NCI-H510A (cell line): ENCODE measurements around the gene SCGN.
"Not testable (repeated sequence)": the region's sequence is repeated elsewhere in the genome, so short reads cannot be mapped to it uniquely, and the experiment has no call there.

ENCODE experiments used
- DNase-seq: peaks from one replicate; lab custom pipeline; 2025; lab: John Stamatoyannopoulos, UW

The SCGN gene

DNA sequence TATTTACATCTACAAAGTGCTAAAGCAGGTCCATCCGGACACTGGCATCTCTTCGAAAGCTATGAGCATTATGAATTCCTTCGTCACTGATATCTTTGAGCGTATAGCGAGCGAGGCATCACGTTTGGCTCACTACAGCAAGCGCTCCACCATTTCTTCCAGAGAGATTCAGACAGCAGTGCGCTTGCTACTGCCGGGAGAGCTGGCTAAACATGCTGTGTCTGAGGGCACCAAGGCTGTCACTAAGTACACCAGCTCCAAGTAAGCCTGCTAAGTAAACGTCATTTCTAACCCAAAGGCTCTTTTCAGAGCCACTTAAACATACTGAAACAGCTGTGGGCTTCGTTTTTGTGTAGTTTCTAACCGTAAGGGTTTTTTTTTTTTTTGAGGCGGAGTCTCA is 75.0 kb downstream of the SCGN start:
- no peak for DNase-seq

DNA sequence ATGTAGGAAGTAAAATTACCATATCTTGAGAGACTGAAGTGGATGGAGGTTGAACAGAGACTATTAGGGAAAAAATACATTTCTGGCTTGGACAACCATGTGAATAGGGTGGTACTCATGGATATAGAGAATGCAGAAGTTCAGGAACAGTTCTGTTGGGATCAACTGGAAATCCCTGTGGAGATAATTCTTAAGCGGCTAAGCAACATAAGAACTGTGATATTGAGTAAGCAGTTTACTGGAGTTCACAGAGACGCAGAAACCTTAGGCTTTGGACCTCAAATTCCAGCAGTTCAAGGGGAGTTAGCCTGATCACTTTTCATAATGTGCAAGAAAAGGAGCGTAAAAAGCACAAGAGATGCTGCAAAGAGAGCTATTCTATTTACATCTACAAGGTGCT is 78.9 kb downstream of the SCGN start:
- DNase-seq = no peak

DNA sequence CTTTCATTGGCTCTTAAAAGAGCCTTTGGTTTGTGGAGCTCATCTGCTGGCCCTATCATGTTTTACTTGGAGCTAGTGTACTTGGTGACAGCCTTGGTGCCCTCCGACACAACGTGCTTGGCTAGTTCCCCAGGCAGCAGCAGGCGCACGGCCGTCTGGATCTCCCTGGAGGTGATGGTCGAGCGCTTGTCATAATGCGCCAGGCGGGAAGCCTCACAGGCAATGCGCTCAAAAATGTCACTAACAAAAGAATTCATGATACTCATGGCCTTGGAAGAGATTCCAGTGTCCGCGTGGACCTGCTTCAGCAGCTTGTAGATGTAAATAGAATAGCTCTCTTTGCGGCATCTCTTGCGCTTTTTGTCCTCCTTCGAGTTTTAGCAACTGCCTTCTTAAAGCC is 79.7 kb downstream of the SCGN start:
- no peak for DNase-seq

DNA sequence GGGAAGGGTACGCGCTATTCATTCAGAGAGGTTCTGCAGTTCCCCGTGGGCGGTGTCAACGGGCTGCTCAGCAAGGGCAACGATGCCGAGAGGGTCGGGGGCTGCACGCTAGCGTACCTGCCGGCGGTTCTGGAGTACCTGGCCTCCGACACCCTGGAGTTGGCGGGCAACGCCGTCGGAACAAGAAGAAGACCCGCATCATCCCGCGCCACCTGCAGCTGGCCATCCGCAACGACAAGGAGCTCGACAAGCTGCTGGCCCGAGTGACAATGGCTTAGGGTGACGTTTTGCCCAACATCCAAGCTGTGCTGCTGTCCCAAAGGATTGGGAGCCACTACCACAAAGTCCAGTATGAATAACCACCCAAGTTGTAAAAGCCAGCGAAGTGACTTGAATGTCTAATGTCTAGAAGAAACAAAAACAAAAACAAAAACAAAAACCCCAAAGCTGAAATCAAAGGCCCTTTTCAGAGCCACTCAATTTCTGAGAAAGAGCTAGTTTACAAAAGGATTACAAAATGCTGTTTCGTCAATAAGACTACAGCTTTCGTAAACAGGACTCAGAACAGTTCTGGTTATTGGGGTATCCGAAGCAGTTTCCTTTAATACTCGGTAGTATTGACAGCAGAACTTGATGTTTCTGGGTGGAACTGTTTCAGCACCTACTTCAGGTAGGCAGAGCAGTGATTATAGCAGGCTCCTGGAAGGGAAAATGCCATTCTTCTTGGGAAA is 80.6 kb downstream of the SCGN start:
- DNase-seq = no peak

DNA sequence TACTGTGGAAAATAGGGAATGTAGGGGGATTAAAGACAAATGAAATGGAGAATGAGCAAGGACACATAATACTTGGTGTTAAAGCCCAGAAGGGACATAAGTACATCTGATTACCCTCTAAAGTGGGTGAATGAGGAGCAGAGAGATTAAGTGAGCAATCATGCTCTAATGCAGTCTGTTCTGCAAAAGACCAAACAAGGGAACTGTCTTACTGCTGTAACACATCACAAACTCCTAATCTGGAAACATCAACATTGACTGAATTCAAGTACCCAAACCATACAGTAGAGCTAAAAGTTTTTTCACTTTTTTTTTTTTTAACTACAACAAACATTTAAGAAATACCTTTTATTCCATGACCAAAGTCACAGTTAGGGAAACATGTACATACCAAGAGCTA is 83.2 kb downstream of the SCGN start:
- no peak for DNase-seq

DNA sequence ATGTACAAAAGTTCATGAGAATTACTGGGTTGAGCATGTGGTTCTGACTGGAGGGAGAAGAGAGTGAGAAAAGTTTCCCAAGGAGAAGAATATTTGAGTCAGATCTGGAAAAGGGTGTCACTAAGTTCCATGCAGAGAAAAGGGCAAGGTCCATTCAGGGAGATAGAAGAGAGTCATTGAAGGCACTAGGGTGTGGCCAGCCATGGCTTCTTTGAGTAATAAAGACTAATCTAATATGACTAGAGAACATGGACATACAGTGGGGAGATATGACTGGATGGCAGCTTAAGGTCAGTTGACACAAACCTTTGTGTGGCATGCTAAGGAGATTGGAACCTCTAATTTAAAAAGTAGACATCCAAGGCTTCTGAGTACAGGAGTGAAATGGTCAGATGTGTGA is 91.9 kb downstream of the SCGN start:
- DNase-seq = no peak

DNA sequence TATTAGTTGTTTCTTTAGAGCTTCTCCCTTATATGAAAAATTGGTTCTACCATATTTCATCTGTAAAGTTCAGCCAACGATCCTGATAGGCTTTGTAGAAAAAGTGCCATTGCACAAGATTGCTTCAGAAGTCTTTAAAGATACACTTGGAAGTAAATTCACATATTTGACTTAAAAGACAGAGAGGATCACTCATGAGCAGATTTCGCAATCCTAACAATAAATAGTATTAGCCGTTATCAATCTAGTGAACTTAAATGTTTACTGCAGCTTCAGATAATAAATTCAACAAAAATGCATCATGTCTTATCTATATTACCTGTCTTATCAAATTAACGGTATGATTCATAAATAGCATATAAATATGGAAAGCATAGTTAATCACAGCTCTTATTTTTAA is 93.8 kb downstream of the SCGN start:
- no peak for DNase-seq

DNA sequence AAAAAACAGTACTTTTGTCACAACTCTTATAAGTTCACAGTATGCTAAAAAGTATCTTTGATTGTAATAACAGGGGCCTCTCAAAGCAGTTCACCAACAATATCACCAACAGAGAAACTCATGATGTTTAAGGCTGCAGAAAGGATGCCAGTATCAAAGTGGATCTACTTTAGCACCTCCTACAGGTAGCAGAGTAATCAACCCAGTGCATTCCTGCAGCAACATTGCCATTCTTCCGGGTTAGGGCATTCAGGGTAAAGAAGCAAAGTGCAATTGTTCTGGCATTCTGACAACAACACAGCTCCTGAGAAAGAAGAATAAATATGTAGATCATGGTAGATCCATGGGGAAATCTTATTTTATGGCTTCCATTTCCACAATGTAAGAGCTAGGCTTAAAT is 95.0 kb downstream of the SCGN start:
- DNase-seq = no peak

DNA sequence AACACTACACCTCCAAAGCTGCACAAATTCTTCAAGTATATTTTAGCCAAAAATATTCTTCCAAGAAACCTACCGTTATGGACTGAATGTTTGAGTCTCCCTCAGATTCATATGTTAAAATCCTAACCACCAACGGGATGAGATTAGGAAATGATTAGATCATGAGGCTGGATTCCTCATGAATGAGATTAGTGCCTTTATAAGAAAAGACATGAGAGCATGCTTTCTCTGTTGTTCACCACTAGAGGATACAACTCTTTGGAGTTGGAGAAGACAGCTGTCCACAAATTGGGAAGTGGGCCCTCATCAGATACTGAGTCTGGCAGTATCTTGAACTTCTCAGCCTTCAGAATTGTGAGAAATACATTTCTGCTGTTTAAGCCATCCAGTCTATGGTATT is 95.5 kb downstream of the SCGN start:
- DNase-seq = no peak

DNA sequence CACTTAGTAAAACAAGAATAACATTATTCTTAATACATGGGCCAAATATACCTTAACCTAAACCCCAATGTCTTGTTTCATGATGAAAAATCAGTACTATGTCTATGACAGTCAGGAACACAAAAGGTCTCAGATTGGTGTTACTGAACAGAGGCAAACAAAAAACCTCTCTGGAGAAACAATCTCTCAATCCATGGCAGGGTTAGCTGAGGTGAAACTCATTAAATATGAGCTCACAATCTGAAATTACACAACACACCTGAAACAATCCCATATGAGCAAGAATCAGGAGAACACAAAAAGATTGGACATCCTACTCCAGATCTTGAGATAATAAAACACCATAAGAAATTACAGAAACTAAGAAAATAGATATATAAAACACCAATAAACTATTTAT is 96.0 kb downstream of the SCGN start:
- no peak for DNase-seq

DNA sequence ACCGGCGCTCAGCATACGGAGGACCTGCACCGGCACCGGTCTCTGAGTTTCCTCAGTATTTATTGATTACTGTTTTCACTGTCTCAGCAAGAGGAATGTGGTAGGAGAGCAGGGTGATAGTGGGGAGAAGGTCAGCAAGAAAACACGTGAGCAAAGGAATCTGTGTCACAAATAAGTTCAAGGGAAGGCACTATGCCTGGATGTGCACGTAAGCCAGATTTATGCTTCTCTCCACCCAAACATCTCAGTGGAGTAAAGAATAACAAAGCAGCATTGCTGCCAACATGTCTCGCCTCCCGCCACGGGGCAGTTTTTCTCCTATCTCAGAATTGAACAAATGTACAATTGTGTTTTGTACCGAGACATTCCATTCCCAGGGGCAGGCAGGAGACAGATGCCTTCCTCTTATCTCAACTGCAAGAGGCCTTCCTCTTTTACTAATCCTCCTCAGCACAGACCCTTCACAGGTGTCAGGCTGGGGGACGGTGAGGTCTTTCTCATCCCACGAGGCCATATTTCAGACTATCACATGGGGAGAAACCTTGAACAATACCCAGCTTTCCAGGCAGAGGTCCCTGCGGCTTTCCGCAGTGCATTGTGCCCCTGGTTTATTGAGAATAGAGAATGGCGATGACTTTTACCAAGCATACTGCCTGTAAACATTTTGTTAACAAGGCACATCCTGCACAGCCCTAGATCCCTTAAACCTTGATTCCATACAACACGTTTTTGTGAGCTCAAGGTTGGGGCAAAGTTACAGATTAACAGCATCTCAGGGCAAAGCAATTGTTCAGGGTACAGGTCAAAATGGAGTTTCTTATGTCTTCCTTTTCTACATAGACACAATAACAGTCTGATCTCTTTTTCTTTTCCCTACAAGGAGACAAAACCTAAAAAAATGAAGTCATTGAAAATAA is 96.8 kb downstream of the SCGN start:
- DNase-seq = not testable (repeated sequence)

DNA sequence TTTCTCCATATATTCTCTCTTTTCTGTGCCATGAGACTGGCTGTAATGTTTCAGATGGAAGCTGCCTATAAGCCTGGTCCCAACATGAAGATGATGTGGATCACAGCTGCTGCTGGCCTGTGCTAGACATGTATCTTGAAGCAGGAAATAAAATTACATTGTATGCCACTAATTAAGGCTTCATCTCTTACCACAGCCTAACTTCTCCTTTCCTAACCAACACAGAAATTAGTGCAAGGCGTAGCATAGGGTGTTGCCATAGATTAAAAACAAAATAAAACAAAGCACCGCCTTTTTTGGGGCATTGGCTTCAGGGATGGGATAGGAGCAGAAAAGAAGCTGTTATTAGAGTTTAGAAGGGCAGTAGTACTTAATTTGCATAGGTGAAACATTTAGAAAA is 97.8 kb downstream of the SCGN start:
- DNase-seq = no peak

DNA sequence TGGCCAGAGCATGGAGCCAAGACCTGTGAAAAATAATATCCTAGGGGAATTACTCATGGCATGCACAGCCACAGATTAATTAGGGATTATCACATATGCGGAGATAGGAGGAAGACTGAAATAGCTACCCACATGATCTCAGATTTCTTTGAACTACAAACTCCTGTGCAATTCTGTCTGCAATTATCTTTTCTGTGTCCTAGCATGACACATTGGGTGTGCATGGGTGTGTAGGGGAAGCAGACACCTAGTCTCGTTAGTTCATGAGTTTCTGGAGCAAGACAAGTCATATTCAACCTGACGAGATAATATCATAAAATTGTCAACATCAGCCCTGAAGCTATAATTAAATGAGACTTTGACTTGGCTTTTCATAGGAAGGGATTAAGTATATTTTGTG is 98.9 kb downstream of the SCGN start:
- DNase-seq = no peak
